ENCODE data around the gene AREL1.

AREL1 gene

GRCh38 chr14:74611650-74612349 is 101.1 kb downstream of the AREL1 start, which contains the start of gene LTBP2:
TSS of gene LTBP2 (minus strand) at chr14:74612237. CDS start at chr14:74611944, 293 bp downstream.
- no peak for DNase-seq (ENCODE audit: low read depth)
